22Rv1 (cell line): ENCODE measurements around the gene TCF12.

Experiments
- ZFX ChIP-seq: fragments of 450-650 bp; IDR thresholded peaks from 2 replicates; pipeline ENCODE4 v1.6.1; 2017; ENCODE audit warnings: antibody characterized with exemption, borderline replicate concordance
- TF ChIP-seq, protein P1 (sequence below): fragments of 450-650 bp; IDR thresholded peaks from 2 replicates; pipeline ENCODE4 v1.5.1; 2017; ENCODE audit warnings: mild to moderate bottlenecking

DNA sequence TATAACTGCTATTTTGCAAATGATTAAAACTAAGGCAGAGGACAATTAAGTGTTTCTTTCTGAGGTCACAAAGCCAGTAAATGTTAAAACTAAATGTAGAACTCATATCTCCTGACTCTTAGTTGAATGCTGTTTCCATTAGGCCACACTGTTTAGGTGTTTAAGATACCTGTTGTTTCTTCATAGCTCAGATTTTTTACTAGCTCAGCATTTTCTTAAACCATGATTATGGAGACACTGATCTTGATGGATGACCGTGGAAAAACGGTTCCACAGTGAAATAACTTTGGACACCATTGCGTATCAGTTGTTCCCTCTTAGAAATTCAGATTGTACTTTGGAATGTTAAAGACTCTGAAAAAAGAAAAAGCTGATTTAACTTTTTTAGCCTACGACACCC lies 177.5 kb downstream of the TCF12 start:
- TF ChIP-seq, protein P1, sequence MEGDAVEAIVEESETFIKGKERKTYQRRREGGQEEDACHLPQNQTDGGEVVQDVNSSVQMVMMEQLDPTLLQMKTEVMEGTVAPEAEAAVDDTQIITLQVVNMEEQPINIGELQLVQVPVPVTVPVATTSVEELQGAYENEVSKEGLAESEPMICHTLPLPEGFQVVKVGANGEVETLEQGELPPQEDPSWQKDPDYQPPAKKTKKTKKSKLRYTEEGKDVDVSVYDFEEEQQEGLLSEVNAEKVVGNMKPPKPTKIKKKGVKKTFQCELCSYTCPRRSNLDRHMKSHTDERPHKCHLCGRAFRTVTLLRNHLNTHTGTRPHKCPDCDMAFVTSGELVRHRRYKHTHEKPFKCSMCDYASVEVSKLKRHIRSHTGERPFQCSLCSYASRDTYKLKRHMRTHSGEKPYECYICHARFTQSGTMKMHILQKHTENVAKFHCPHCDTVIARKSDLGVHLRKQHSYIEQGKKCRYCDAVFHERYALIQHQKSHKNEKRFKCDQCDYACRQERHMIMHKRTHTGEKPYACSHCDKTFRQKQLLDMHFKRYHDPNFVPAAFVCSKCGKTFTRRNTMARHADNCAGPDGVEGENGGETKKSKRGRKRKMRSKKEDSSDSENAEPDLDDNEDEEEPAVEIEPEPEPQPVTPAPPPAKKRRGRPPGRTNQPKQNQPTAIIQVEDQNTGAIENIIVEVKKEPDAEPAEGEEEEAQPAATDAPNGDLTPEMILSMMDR = no peak
- TF ChIP-seq ZFX = no peak
